IPS-15b (cell line): ENCODE results near the gene ELMOD3.
A peak's percentile ranks its signal among the peaks of the same experiment; 100 is the strongest.
"Not testable (repeated sequence)": the region's sequence is repeated elsewhere in the genome, so short reads cannot be mapped to it uniquely, and the experiment has no call there.

Experiments
- H3K27me3 ChIP-seq: one replicate; pipeline ENCODE4 v1.6.1; 2013; ENCODE audit warnings: low read length; ENCODE audit not compliant: control insufficient read depth, insufficient read depth
- H3K36me3 ChIP-seq: one replicate; pipeline ENCODE4 v1.6.1; 2013; ENCODE audit warnings: low read length; ENCODE audit not compliant: control insufficient read depth, insufficient read depth
- H3K4me1 ChIP-seq: one replicate; pipeline ENCODE4 v1.6.1; 2013; ENCODE audit warnings: mild to moderate bottlenecking, low read length; ENCODE audit not compliant: control insufficient read depth, insufficient read depth
- H3K4me3 ChIP-seq: one replicate; pipeline ENCODE4 v1.5.1; 2013; ENCODE audit warnings: low read depth, low read length
- H3K9ac ChIP-seq: one replicate; pipeline ENCODE4 v1.6.1; 2013; ENCODE audit warnings: low read depth, mild to moderate bottlenecking, low read length
- H3K9me3 ChIP-seq: one replicate; pipeline ENCODE4 v1.6.1; 2013; ENCODE audit warnings: mild to moderate bottlenecking, low read length; ENCODE audit not compliant: control insufficient read depth, insufficient read depth

Gene ELMOD3

DNA sequence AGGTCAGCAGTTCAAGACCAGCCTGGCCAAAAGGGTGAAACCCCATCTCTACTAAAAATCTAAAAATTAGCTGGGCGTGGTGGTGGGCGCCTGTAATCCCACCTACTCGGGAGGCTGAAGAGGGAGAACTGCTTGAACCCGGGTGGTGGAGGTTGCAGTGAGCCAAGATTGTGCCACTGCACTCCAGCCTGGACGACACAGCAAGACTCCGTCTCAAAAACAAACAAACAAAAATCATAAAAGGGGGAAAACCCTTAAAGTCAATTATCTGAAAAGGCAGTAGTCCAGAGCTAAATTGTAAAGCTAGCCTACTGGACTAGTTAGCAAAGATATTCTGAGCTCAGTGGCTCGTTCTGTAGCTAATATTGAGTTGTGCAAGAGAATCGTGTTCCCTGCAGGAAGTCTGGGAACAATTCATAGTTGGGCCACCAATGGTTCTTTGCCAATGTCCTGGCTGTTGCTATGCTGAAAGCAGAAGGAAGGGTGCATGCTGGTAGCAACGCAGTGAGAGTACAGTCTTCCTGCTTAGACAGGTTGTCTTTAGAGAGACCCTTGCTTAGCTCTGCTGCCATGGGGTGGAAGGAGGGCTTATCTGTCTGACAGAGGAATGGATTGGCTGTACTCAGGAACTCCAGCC lies 31.1 kb upstream of the ELMOD3 start:
- H3K9ac ChIP-seq: no peak overlapping the region
- H3K4me1 ChIP-seq: peaks cover 14% of the 10 kb centered on the region
- H3K9me3 ChIP-seq: no peaks in the 10 kb centered on the region
- H3K36me3 ChIP-seq: peaks cover 21% of the 10 kb centered on the region
- no peak overlapping the region for H3K4me3 ChIP-seq
- H3K27me3 ChIP-seq: no peaks in the 10 kb centered on the region

DNA sequence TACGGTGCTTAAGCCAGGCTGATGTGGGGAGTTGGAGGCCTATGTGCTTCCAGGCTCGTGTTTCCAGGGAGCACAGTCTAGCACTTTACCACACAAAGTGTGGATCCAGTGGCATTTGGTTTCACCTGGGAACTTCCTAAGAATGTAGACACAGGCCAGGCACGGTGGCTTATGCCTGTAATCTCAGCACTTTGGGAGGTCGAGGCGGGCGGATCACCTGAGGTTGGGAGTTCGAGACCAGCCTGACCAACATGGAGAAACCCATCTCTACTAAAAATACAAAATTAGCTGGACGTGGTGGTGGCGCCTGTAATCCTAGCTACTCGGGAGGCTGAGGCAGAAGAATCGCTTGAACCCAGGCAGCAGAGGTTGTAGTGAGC lies 30.6 kb upstream of the ELMOD3 start:
- H3K27me3 ChIP-seq, H3K9me3 ChIP-seq, H3K9ac ChIP-seq, H3K4me3 ChIP-seq: not testable (repeated sequence)
- H3K36me3 ChIP-seq: peaks cover 21% of the 10 kb centered on the region
- peaks cover 17% of the 10 kb centered on the region for H3K4me1 ChIP-seq

DNA sequence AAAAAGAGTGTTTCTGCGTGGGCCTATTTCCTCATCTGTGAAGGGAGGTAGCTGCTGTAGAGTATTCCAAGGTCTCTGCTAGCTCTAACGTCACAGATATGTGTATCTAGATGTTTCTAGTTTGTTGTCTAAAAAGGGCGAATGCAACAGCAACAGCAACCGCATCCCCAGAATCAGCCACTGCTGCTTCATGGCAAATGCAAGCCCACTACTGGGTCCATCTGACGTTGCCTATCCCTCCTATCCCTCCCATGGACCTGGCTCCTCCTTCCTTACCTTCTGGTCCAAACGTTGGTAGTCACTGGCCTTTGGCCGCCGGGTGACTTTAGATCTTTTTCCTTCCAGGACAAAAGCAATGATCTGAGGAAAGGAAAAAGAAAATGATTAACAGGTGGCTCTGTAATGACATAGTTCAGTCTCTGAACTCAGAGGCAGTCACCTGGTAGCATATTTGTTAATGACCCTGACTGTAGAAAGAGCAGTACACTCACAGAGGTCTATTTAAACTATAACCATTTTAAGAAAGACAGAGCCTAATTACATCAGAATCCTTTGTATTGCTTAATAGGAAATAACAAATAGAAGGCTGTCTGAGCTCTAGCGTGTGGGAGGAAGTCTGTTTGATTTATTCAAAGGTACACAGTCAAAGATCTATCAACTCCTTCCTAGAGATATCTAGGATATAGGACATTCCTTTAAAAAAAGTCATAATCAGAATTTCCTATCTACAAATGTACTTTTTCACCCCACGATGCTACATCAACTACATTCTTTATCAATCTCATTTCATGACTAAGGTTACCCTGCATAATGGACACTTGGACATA lies 29.7 kb upstream of the ELMOD3 start:
- H3K27me3 ChIP-seq: no peaks in the 10 kb centered on the region
- no peaks in the 10 kb centered on the region for H3K9me3 ChIP-seq
- H3K4me1 ChIP-seq: peaks cover 17% of the 10 kb centered on the region
- H3K36me3 ChIP-seq: peaks cover 21% of the 10 kb centered on the region
- H3K4me3 ChIP-seq: no peak overlapping the region
- no peak overlapping the region for H3K9ac ChIP-seq

DNA sequence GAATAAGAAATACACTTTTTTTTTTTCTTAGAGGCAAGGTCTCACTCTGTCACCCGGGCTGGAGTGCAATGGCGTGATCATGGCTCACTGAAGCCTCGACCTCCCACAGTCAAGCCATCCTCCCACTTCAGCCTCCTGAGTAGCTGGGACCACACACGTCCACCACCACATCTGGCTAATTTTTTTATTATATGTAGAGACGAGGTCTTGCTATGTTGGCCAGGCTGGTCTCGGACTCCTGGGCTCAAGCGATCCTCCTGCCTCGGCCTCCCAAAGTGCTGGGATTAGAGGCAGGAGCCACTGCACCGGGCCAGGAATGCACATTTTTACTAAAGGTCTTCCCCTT lies 29.1 kb upstream of the ELMOD3 start:
- Histone ChIP-seq H3K9ac (no peak overlapping the region), H3K4me3 (no peak overlapping the region), H3K4me1 (peaks cover 17% of the 10 kb centered on the region), H3K27me3 (no peaks in the 10 kb centered on the region), H3K36me3 (peaks cover 21% of the 10 kb centered on the region), H3K9me3 (no peaks in the 10 kb centered on the region)

DNA sequence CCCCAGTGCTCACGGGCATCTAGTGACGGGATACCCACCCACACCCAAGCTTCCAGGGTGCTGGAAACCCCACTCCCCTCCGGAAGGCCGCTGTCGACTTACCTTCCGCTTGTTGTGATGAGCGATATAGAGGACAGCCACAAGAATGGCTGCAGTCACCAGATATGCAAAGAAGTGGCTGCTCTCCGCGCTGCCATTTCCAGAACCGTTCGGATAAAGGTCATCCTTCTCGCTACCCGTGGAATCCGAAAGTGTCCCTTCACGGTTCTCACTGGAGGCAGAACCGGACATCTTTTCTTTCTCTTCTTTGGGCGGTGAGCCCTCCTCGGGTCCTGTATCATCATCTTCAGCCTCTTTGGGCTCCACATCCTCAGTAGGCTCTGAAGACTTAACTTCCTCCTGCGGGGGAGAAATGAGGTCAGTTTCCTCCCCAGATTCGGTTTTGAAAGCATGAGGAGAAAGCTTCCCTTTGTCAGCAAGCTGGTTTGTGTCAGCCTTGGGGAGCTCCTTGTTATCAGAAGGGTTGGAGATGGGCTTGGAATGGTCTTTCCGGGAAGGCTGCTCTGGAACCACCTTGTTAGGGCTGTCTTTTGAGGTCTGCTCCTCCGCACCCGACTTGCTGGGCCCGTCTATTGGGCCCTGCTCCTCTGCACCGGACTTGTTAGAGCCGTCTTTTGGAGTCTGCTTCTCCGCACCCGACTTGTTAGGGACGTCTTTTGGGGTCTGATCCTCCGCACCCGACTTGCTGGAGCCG lies 28.0 kb upstream of the ELMOD3 start:
- H3K9ac ChIP-seq: peak overlapping the region; percentile 98
- peaks cover 17% of the 10 kb centered on the region for H3K4me1 ChIP-seq
- H3K36me3 ChIP-seq: peaks cover 16% of the 10 kb centered on the region

DNA sequence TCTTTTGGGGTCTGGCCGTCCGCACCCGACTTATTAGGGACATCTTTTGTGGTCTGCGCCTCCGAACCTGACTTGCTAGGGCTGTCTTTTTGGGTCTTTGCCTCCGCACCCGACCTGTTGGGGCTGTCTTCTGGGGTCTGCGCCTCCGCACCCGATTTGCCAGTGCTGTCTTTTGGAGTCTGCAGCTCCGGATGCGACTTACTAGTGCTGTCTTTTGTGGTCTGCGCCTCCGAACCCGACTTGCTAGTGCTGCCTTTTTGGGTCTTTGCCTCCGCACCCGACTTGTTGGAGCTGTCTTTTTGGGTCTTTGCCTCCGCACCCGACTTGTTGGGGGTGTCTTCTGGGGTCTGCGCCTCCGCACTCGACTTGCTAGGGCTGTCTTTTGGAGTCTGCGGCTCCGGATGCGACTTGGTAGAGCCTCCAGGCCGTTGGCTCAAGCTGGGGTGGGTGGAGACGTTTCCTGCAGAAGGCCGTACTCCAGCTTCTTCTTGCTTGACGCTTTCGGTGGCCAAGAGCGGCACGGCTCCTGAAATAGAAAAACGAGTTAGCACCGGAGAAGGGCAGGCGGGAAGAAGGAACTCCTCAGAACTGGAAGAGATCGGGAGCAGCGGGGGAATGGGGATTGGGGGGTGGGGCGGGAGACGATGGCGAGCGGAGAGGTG lies 27.3 kb upstream of the ELMOD3 start:
- Histone ChIP-seq H3K36me3 (peaks cover 12% of the 10 kb centered on the region), H3K4me1 (peaks cover 17% of the 10 kb centered on the region), H3K9me3 (no peaks in the 10 kb centered on the region), H3K27me3 (no peaks in the 10 kb centered on the region), H3K4me3 (peak overlapping the region; percentile 98), H3K9ac (peak overlapping the region; percentile 98)

More for the DNA sequence above, 28.0 kb upstream of the ELMOD3 start:
- Histone ChIP-seq H3K4me3 (peak overlapping the region; percentile 98), H3K9me3 (no peaks in the 10 kb centered on the region), H3K27me3 (no peaks in the 10 kb centered on the region)

DNA sequence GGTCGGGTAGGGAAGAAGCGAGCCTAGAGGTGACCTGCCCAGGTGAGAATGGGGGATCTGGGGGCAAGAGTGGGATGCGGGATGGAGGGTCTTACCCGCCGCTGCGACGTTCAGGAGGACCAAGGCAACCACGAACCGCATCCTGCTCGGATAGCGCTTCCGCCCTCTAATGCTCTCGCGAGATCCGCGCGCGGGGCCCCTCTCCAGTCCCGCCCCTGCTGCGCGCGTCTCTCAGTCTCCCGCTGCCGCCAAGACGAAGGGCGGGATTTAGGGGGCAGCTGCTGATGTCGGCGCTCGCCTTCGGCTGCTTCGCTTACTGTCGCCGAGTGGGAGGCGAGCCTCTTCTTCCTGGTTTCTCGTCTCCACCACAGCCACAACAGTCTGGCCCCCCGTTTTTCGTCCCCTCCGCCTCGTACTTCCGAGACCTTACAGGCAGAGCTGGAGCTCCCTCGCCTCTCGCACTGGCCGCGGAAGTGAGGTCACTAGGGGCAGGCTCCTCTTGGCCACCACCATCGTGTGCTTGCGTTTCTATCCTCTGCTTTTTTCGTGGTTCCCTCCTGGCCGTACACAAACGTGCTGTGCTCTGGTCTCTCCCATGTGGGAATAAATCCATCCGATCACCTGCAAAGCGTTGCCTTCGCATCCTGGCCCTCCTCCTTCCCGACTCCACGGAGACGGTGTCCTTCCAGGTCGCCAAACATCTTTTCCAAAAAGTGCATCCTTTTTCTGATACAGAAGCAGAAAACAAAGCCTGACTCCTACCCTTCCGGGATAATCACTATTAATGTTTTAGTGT lies 26.5 kb upstream of the ELMOD3 start, which contains the start of gene TGOLN2:
Gene TGOLN2 (minus strand): TSS at position 168 of the 796 bp plus-strand sequence. CDS start 27 bp downstream, at position 141.
- peak within 1 kb of the TSS; percentile 98 for H3K4me3 ChIP-seq
- no peaks in the 10 kb centered on the region for H3K9me3 ChIP-seq
- peaks cover 11% of the 10 kb centered on the region for H3K36me3 ChIP-seq
- peaks cover 17% of the 10 kb centered on the region for H3K4me1 ChIP-seq
- H3K9ac ChIP-seq: peak within 1 kb of the TSS; percentile 98
- H3K27me3 ChIP-seq: no peaks in the 10 kb centered on the region

DNA sequence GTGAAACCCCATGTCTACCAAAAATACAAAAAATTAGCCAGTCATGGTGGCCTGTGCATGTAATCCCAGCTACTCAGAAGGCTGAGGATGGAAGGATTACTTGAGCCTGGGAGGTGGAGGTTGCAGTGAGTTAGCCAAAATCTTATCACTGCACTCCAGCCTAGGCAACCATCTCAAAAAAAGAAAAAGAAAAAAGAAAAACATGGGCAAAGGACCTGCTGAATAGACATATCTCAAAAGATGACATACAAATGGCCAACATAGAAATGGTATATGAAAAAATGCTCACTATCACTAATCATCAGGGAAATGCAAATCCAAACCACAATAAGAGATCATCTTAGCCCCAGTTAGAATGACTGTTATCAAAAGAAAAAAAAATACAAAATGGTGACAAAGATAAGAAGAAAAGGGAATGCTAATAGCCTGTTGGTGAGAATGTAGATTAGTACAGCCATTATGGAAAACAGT lies 25.4 kb upstream of the ELMOD3 start:
- Histone ChIP-seq H3K4me3 (peak overlapping the region; percentile 98), H3K9ac (no peak overlapping the region), H3K27me3 (no peaks in the 10 kb centered on the region), H3K9me3 (no peaks in the 10 kb centered on the region), H3K36me3 (peaks cover 9% of the 10 kb centered on the region), H3K4me1 (peaks cover 17% of the 10 kb centered on the region)

DNA sequence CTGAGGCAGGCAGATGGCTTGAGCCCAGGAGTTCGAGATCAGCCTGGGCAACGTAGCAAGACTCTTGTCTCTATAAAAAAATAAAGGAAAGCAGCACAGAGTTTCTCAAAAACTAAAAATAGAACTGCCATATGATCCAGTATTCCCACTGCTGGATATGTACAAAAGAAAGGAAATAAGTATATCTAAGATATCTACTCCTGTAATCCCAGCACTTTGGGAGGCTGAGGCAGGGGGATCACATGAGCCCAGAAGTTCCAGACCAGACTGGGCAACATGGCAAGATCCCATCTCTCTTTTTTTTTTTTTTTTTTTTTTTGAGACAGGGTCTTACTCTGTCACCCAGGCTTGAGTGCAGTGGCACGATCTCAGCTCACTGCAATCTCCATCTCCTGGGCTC lies 24.9 kb upstream of the ELMOD3 start:
- H3K9ac ChIP-seq, H3K36me3 ChIP-seq, H3K9me3 ChIP-seq, H3K4me3 ChIP-seq, H3K27me3 ChIP-seq: not testable (repeated sequence)
- H3K4me1 ChIP-seq: peaks cover 17% of the 10 kb centered on the region

DNA sequence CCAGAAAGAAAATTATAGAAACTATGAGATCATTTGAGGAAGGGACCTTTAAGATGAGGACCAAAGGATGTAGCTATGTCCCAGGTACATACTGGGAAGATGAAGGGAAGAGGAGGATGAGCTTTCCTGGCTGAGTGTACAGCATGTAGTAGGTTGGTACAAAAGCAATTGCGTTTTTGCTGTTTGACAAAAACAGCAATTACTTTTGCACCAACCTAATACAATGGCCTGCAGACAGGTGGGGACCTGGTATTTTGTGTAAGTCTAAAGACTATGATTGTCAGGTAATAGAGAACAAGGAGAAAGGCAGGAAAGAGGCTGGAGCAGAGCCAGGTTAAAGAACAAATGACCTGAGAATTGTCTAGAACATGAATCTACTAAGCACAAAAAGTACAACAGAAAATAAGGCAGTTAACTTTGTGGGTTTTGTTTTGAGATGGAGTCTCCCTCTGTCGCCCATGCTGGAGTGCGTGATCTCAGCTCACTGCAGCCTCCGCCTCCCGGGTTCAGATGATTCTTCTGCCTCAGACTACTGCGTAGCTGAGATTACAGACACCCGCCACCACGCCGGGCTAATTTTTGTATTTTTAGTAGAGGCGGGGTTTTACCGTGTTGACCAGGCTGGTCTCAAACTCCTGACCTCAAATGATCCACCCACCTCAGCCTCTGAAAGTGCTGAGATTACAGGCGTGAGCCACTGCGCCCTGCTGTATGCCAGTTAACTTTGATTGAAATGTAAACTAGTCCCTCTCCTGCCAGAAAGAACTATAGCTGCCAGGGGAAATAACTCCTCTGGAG lies 23.5 kb upstream of the ELMOD3 start:
- Histone ChIP-seq H3K9me3 (no peaks in the 10 kb centered on the region), H3K4me3 (no peak overlapping the region), H3K9ac (no peak overlapping the region)

More for the DNA sequence above, 23.5 kb upstream of the ELMOD3 start:
- Histone ChIP-seq H3K36me3 (peaks cover 4% of the 10 kb centered on the region), H3K4me1 (peaks cover 12% of the 10 kb centered on the region), H3K27me3 (no peaks in the 10 kb centered on the region)
